Stimulated activated CD4-positive, alpha-beta T cell treated with anti-CD3 and anti-CD28 coated beads, Interleukin-1b, Interleukin-23, amount 100 ng/mL, for 1 hour (primary cell): Measurements from ENCODE around the gene SAFB.
"Not testable (repeated sequence)": the region's sequence is repeated elsewhere in the genome, so short reads cannot be mapped to it uniquely, and the experiment has no call there.

Source experiments
- DNase-seq, 2 donors: peaks; one replicate each; pipeline ENCODE4 v3.0.0-alpha.2; 2020; ENCODE audit warnings: low read depth in 2 of 2

The SAFB gene

DNA sequence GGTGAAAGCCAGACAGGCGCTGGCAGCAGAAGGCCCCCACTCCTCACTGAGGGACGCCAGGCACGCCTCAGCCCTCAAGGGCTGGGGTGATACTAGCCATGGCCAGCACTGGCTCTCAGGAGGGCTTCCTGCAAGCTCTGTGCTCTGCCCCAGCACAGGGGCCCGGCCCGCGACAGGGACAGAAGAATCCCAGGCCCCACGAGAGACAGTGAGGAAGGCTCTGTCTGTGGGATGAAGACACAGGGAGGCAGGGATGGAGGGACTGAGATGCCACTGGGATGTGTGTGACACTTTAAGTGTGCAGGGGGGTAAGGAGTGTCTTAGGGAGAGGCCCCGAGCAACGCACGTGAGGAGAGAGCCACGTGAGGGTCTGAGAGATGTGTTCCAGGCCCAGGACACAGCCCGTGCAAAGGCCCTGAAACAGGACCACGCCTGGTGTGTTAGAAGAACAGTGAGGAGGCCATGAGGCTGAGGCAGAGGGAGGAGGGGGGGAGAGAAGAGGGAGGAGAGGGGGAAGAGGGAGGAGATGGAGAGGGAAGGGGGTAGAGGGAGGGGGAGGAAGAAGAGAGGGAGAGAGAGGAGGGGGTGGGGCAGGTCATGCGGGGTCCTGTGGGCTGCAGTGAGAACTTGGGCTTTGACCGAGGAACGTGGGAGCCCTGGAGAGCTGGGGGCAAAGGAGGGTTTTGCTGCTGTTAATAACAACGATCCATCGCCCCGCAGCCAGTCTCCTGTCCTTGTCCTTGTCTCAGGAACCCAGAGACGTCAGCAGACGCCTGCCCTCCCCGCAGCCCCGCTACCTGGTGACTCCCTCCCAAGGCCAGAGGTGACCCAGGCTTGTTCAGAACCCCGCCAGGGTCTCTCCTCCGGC lies 74.4 kb downstream of the SAFB start:
- DNase-seq: no peak

GRCh38 chr19:5697890-5698634 lies 75.2 kb downstream of the SAFB start:
- DNase-seq: no peak

DNA sequence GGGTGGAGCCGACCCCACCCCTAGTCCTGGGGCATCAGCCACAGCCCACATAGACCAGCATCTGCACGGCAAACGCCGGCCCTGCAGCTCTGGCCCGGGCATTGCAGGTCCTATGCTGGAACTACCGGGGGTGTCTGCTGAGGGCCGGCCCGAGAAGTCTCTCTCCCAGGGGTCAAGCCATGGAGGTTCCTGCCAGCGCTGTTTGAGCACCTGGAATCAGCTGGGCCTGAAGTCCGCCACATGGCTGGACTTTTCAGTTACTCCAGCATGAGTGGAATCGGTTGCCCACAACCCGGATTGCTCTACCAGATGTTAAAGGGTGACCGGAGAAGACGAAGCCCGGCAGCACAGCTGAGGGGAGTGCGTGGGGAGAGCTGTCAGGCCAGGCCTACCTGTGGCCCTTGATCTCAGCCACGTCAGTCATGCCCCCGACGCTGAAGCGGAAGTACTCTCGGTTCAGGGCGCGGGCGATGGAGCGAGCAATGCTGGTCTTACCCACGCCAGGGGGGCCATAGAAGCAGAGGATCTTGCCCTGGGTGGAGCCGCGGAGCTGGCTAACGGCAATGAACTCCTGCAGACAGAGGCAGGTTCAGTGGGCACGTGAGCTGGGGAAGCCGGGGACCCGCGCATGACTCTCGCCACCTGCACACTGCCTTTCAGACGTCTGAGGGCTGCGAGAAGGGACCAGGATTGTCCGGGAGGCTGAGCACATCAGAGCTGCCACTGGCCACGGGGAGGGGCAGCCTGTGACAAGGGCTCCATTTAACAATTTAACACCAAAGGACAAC lies 75.9 kb downstream of the SAFB start:
- DNase-seq: no peak

DNA sequence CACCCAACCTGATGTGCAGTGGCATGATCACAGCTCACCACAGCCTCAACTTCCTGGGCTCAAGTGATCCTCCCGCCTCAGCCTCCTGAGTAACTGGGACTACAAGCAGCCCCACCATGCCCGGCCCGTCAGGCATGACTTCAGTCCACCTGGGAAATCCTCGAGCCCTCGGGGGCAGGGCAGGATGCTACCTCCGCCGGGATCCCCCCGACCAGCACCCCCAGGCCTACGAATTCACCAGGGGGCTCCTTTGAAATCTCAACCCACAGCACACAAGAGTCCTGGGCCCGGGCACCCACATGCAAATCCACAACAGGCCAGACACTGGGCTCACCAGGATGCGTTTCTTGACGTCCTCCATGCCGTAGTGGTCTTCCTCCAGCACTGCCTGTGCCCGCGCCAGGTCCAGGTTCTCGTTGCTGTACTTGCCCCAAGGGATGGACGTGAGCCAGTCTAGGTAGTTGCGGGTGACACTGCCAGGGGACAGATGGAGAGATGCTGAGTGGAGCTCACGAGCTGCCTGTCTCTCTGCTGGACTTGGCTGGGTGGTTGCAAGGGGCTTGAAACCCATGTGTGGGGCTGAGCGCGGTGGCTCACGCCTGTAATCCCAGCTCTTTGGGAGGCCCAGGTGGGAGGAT lies 77.7 kb downstream of the SAFB start:
- DNase-seq: no peak

DNA sequence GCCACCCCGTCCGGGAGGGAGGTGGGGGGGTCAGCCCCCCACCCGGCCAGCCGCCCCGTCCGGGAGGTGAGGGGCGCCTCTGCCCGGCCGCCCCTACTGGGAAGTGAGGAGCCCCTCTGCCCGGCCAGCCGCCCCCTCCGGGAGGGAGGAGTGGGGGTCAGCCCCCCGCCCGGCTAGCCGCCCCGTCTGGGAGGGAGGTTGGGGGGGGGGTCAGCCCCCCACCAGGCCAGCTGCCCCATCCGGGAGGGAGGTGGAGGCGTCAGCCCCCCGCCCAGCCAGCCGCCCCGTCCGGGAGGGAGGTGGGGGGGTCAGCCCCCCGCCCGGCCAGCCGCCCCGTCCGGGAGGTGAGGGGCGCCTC lies 79.1 kb downstream of the SAFB start:
- DNase-seq: not testable (repeated sequence)

- no peak for DNase-seq
Observed at GRCh38 chr19:5703819-5704818, 81.2 kb downstream of the SAFB start.

GRCh38 chr19:5705552-5705951 lies 82.7 kb downstream of the SAFB start:
- no peak for DNase-seq

DNA sequence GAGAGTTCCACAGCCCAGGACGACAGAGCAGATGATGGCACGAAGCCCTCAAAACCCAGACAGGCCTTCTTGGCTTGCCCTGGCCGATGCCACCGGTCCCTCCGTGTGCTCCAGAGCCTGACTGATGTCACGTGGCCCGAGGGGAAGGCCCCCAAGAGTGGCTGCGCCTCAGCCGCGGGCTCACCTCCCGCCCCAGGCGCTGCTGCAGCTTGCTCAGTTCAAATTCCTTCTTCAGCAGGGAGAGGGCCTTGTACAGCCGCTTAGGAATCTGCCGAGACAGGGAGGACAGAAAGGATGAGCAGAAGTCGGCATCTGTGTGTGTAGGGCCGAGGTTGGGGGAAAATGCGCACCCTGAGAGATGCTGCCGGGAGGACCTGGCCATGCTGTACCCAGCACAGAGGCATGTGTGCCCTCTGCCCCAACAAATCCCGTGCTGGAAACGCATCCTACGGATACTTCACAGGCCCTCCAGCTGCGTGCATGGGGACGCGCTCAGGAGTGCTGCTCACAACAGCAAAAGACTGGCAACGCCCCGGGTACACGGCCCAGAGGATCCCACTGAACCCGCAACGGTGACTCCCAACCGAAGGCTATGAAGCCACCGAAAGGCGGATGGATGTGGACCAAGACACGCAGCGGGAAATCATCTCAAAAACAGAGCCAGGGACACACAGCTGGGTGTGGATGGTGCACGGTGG lies 84.1 kb downstream of the SAFB start:
- no peak for DNase-seq

DNA sequence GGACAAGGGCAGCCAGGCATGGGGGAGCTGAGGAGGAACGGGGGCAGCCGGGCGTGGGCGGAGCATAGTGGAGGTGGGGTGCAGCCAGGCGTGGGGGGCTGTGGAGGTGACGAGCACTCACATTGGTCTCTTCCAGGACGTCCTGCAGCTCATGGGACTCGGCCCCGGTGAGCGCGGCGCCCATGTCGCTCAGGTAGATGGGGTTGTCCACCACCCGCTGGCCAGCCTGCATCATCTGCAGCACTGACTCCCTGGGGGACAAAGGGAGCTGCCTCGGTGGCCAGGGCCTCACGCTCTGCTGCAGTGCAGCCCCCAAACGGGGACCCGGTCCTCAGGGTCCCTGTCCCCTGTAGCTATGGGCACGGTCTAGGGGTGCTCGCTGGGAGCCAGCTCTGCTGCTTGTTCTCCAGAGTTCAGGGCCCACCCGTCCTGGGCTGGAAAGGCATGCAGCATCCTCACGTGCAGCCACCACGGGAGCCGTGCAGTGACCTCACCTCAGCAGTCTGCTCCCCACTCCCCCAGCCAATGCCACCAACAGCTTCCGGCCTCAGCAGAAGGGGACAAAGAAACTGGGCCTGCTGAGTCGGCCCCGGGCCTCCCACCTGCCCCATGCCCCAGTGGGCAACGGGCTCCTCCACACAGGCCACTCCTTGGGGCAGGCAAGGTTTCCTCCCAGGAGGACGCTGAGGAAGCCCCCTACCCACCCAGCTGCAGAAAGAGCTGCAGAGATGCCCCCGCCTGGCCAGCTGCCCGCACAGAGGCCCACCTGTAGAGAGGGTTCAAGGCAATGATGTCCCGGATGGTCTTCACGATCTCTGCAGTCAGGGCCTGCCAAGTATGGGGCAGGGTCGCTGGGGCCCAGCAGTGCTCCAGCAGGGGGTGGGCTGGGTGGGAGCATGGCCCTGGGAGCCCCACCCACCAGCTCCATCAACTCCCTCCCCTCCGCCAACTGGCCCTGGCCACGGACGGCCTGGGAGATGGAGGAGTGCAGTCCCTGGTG lies 85.0 kb downstream of the SAFB start:
- DNase-seq: no peak

DNA sequence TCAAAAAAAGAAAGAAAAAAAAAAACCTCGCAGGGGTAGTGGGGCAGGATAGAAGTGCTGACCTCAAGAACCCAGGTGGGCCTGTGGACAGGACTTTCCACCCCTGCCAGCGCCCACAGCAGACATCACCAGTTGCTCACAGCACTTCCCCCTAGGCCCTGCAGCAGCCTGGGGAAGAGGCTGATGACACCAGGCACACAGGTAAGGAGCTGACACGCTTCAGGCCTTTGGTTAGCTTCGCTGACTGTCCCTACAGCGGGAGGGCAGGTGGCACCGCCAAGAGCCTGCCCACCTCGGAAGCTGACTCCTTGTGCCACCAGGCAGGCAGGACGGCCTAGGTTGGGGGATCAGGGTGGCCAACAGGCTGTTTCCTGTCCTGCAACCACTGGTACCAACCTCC lies 88.1 kb downstream of the SAFB start:
- DNase-seq: no peak

DNA sequence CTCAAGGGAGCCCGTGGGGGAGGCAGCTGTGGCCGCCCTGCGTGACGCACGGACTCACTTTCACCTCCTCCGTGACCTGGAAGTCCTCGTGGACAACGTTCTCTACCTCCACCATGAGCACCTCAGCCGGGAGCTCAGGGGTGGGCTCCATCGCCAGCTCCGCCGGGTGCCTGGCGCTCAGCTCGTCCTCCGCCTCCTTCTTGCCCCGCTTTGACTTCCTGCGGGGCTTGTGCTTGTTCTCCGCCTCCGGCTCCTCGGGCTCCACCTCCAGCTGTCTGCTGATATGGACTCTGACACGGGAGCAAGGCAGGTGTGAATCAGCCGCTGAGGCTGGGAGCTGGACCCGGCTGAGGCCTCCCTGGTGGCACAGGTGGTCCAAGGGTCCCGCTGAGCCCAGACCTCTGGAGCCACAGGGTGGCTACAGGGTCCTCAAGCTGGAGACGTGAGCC lies 88.9 kb downstream of the SAFB start:
- DNase-seq: no peak

DNA sequence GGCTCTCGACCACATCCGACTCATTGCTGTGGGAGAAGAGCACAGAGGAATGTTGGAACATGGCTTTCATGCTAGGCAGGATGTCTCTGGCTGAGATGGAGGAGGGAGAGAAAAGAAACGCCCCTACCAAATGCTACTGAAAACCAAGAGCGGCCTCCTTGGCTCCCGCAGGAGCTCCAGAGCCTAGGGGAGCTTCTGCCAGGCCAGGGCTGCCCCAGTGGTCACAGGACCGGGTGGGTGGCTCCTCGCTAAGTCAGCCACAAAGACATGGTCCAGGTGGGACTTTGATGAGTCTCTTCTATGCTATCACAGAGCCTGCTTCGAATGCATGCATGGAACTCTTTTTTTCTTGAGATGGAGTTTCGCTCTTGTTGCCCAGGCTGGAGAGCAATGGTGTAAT lies 90.3 kb downstream of the SAFB start:
- DNase-seq: no peak

DNA sequence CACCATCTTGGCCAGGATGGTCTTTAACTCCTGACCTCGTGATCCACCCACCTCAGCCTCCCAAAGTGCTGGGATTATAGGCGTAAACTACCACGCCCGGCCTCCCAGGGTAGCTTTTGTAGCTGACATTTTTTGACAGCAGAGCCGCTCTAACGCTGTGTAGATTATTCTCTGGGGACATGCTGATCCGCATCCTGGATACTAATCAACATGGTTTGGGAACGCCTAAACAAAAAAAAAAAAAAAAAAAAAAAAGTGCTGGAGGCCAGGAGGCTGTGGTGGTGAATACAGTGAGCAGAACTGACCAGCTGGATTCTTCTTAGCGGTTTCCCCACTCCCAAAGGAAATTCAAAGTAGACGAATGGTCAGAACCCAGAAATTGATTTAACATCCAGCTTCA lies 91.9 kb downstream of the SAFB start:
- DNase-seq: no peak

- no peak for DNase-seq
Observed at GRCh38 chr19:5717215-5717935, 94.5 kb downstream of the SAFB start.
